ENCODE data around the gene DSCAM. TPM values are rescaled to one million over a fixed set of nuclear protein-coding genes. Genes with fewer than 3 reads are reported as not detected.

The DSCAM gene
- total and polyA plus RNA-seq, 4 donors = 0.02 to 0.25 (median 0.09) TPM

- no peaks in the 10 kb centered on the region for H3K4me1 ChIP-seq (ENCODE audit: control insufficient read depth in 5 of 5, insufficient read depth in 5 of 5, low read length in 5 of 5)
- no peak overlapping the region for H3K4me3 ChIP-seq
- no peaks in the 10 kb centered on the region for H3K36me3 ChIP-seq (ENCODE audit: control insufficient read depth in 4 of 4, insufficient read depth in 4 of 4, low read length in 4 of 4)
- H3K9me3 ChIP-seq (ENCODE audit: control insufficient read depth in 4 of 4, insufficient read depth in 3 of 4, low read length in 3 of 4) = peaks cover 0 to 2% (median 0%) of the 10 kb centered on the region in 4 donors
- no peak for TF ChIP-seq CTCF (IDR thresholded peaks at IDR 0.05; ENCODE audit: control extremely low read depth, extremely low read depth)
- peaks cover 0 to 3% (median 0%) of the 10 kb centered on the region in 3 donors for H3K27me3 ChIP-seq (ENCODE audit: control insufficient read depth in 3 of 3, insufficient read depth in 3 of 3, low read length in 2 of 3)
- no peak for DNase-seq
- H3K9ac ChIP-seq (ENCODE audit: insufficient read depth in 1 of 2, low read length in 2 of 2) = no peak overlapping the region
- no peak for ATAC-seq (ENCODE audit: insufficient read depth, low FRiP score)
- 69 to 78% methylated on average over 2 of the region's 2 CpGs for WGBS, 2 donors
- no peak overlapping the region for H3K27ac ChIP-seq (ENCODE audit: low read depth in 1 of 2, low read length in 1 of 2)
These were observed 684.9 kb downstream of the DSCAM start for GRCh38 chr21:40162075-40162474.

GRCh38 chr21:40160911-40161310, 686.0 kb downstream of the DSCAM start:
- WGBS, 2 donors = 74 to 87% methylated on average over 5 of the region's 5 CpGs
- H3K9me3 ChIP-seq (ENCODE audit: control insufficient read depth in 4 of 4, insufficient read depth in 3 of 4, low read length in 3 of 4) = peaks cover 0 to 2% (median 0%) of the 10 kb centered on the region in 4 donors
- no peak for TF ChIP-seq CTCF (IDR thresholded peaks at IDR 0.05; ENCODE audit: control extremely low read depth, extremely low read depth)

GRCh38 chr21:40158366-40158765, 688.6 kb downstream of the DSCAM start:
- H3K27ac ChIP-seq (ENCODE audit: low read depth in 1 of 2, low read length in 1 of 2) = no peak overlapping the region
- no peaks in the 10 kb centered on the region for H3K36me3 ChIP-seq (ENCODE audit: control insufficient read depth in 4 of 4, insufficient read depth in 4 of 4, low read length in 4 of 4)
- H3K4me1 ChIP-seq (ENCODE audit: control insufficient read depth in 5 of 5, insufficient read depth in 5 of 5, low read length in 5 of 5) = no peaks in the 10 kb centered on the region
- ATAC-seq (ENCODE audit: insufficient read depth, low FRiP score) (no peak), DNase-seq (no peak)
- WGBS, 2 donors = 60 to 81% methylated on average over 3 of the region's 3 CpGs
- no peak overlapping the region for H3K4me3 ChIP-seq
- peaks cover 0 to 2% (median 0%) of the 10 kb centered on the region in 4 donors for H3K9me3 ChIP-seq (ENCODE audit: control insufficient read depth in 4 of 4, insufficient read depth in 3 of 4, low read length in 3 of 4)
- peaks cover 0 to 3% (median 0%) of the 10 kb centered on the region in 3 donors for H3K27me3 ChIP-seq (ENCODE audit: control insufficient read depth in 3 of 3, insufficient read depth in 3 of 3, low read length in 2 of 3)
- no peak overlapping the region for H3K9ac ChIP-seq (ENCODE audit: insufficient read depth in 1 of 2, low read length in 2 of 2)
- no peak for TF ChIP-seq CTCF (IDR thresholded peaks at IDR 0.05; ENCODE audit: control extremely low read depth, extremely low read depth)

More at GRCh38 chr21:40160911-40161310, 686.0 kb downstream of the DSCAM start:
- H3K27me3 ChIP-seq (ENCODE audit: control insufficient read depth in 3 of 3, insufficient read depth in 3 of 3, low read length in 2 of 3) = peaks cover 0 to 3% (median 0%) of the 10 kb centered on the region in 3 donors
- no peak overlapping the region for H3K27ac ChIP-seq (ENCODE audit: low read depth in 1 of 2, low read length in 1 of 2)
- DNase-seq = no peak
- no peak for ATAC-seq (ENCODE audit: insufficient read depth, low FRiP score)
- no peak overlapping the region for H3K9ac ChIP-seq (ENCODE audit: insufficient read depth in 1 of 2, low read length in 2 of 2)
- no peak overlapping the region for H3K4me3 ChIP-seq
- no peaks in the 10 kb centered on the region for H3K36me3 ChIP-seq (ENCODE audit: control insufficient read depth in 4 of 4, insufficient read depth in 4 of 4, low read length in 4 of 4)
- no peaks in the 10 kb centered on the region for H3K4me1 ChIP-seq (ENCODE audit: control insufficient read depth in 5 of 5, insufficient read depth in 5 of 5, low read length in 5 of 5)

- Histone ChIP-seq H3K9me3 (ENCODE audit: control insufficient read depth in 4 of 4, insufficient read depth in 3 of 4, low read length in 3 of 4) (peaks cover 0 to 2% (median 0%) of the 10 kb centered on the region in 4 donors), H3K36me3 (ENCODE audit: control insufficient read depth in 4 of 4, insufficient read depth in 4 of 4, low read length in 4 of 4) (no peaks in the 10 kb centered on the region), H3K4me1 (ENCODE audit: control insufficient read depth in 5 of 5, insufficient read depth in 5 of 5, low read length in 5 of 5) (no peaks in the 10 kb centered on the region), H3K9ac (ENCODE audit: insufficient read depth in 1 of 2, low read length in 2 of 2) (no peak overlapping the region), H3K4me3 (no peak overlapping the region), H3K27ac (ENCODE audit: low read depth in 1 of 2, low read length in 1 of 2) (no peak overlapping the region), H3K27me3 (ENCODE audit: control insufficient read depth in 3 of 3, insufficient read depth in 3 of 3, low read length in 2 of 3) (peaks cover 0 to 3% (median 0%) of the 10 kb centered on the region in 3 donors)
- TF ChIP-seq CTCF (IDR thresholded peaks at IDR 0.05; ENCODE audit: control extremely low read depth, extremely low read depth) = no peak
- no peak for ATAC-seq (ENCODE audit: insufficient read depth, low FRiP score)
- WGBS, 2 donors = 86% methylated on average over 7 of the region's 7 CpGs
- no peak for DNase-seq
These were observed 691.4 kb downstream of the DSCAM start for GRCh38 chr21:40155563-40155962.

All from lung (tissue), 12 donors.